ENCODE data around the gene ADD3. TPM values are rescaled to one million over a fixed set of nuclear protein-coding genes. Genes with fewer than 3 reads are reported as not detected.

ADD3 gene
- total RNA-seq, 2 donors from 2014 or later = 97.9 to 122 TPM

Other genes starting within 250 kb of the ADD3 start
- gene XPNPEP1, start 84.5 kb upstream of the ADD3 start, total RNA-seq = 10 to 100 TPM; 53.0 to 75.2 TPM
- 10 to 100 TPM; 19.4 to 36.8 TPM for gene MXI1, start 199.6 kb downstream of the ADD3 start, total RNA-seq

All from activated T-cell treated with anti-CD3 and anti-CD28 coated beads, Interleukin-2, amount 50 U/mL, for 72 hours (primary cell).